Left renal cortex interstitium (tissue), 4 donors: ENCODE measurements around the gene EHMT1. TPM values are rescaled to one million over a fixed set of nuclear protein-coding genes. Genes with fewer than 3 reads are reported as not detected.
"Not testable (repeated sequence)": the region's sequence is repeated elsewhere in the genome, so short reads cannot be mapped to it uniquely, and the experiment has no call there.

ENCODE experiments used
- DNase-seq, 4 donors: peaks; one replicate each; pipeline ENCODE4 v3.0.0-alpha.2; 2013; ENCODE audit warnings: low read depth in 4 of 4, low spot score in 2 of 4, missing footprints in 1 of 4
- polyA plus RNA-seq, 4 donors: library from polyadenylated mRNA; unstranded; fragments of 120-200 nt; gene quantifications; one replicate each; pipeline ENCODE4 v1.2.1, GENCODE V29; 2013; ENCODE audit not compliant: insufficient read length in 4 of 4

EHMT1 gene
- polyA plus RNA-seq, 4 donors, result 64.0 to 89.3 (median 74.9) TPM

- DNase-seq, result no peak
These were observed 4.0 kb upstream of the EHMT1 start for GRCh38 chr9:137614631-137615386.

- no peak for DNase-seq
These were observed 3.4 kb upstream of the EHMT1 start for GRCh38 chr9:137615387-137615871.

DNA sequence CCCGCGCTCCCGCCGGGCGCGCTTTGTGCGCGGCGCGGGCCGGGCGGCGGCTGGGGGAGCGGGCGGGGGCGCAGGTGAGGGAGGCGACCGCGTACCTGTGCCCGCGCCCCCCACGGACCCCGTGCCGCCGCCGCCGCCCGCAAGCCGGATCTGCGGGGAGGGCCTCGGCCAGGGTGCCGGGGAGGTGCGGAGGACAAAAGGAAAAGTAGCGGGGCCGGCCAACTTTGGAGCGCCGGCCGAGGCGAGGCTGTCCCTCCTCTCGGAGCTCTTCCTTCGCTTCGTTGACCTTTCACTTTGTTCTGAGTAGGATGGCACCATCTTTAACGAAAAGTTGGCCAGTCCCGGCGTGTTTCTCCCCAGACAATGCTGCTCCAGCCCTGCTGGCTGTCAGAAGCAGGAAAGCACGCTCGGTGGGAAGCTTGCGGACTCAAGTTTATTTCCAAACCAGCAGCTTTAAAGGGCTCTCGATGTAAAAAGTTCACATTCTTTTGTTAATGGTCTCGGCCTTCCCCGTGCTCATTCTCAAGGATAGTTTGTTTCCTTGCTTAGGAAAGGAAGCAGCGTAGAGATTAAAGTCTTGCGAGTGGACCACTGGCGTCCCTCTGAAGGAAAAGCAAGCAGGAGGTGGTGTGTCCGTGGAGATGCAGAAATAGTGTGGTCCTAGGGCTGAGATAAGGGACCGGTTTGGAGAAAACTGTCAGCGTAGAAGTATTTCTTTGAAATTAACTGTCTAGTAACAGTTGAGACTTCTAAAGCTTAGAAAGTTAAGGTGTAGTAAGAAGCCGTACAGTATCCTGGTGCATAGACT, 639 bp downstream of the EHMT1 start:
- peak in 1 of 4 donors; percentile 42 for DNase-seq

DNA sequence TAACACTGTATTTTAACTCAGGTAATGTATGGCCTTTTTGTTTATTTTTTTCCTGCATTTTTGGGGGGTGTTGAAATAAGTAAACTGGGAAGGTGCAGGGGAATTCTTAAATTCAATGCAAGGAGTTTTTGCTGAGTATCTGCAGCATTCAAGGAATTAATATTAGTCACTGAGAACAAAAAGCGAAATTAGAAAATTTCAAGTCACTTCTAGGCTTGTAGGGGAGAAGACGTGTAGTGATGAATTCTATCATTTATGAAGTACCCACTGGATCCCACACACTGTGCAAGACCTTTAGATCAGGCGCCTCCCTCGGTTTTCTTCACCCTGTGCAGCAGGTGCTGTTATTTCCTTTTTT, 1.2 kb downstream of the EHMT1 start:
- DNase-seq, result no peak

GRCh38 chr9:137620581-137620980, 1.8 kb downstream of the EHMT1 start:
- DNase-seq, result no peak

GRCh38 chr9:137621131-137621757, 2.4 kb downstream of the EHMT1 start:
- no peak for DNase-seq

- DNase-seq, result not testable (repeated sequence)
These were observed 3.4 kb downstream of the EHMT1 start for GRCh38 chr9:137622211-137622610.

DNA sequence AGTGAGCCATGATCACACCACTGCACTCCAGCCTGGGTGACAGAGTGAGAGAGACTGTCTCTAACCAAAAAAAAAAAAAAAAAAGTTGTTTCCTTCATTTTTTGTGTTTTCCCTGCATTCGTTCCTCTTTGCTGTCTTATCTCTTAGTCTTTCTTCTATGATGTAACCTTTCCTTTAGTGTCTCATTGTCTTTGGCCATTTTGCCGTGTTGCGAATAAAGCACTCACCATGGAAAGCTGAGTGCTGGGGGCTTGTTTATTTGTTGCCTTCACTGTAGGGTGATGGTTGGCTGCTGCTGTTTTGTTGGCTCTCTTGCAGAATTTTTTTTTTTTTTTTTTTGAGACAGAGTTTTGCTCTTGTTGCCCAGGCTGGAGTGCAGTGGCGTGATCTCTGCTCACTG, 7.7 kb downstream of the EHMT1 start:
- DNase-seq, result no peak

- DNase-seq, result not testable (repeated sequence)
These were observed 8.6 kb downstream of the EHMT1 start for GRCh38 chr9:137627406-137627805.

- no peak for DNase-seq
These were observed 11.3 kb downstream of the EHMT1 start for GRCh38 chr9:137630126-137630525.

DNA sequence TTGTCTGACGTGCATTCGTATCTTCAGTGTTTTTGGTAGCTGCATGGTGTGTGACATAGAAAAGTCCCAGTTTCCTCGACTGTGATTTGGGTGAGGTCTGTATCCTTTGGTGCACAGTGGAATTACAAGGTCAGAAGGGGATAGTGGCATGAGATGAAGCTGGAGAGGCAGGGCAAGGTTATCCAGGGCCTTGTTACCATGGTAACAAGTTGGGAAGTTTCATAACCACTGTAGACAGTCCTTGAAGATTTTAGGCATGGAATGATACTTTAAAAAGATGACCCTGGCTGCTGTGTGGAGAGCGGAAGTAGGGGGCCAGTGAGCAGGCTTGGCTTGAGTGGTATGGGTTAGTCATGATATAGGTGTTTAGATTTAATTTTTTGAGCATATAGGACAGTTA, 11.9 kb downstream of the EHMT1 start:
- DNase-seq, result no peak

DNA sequence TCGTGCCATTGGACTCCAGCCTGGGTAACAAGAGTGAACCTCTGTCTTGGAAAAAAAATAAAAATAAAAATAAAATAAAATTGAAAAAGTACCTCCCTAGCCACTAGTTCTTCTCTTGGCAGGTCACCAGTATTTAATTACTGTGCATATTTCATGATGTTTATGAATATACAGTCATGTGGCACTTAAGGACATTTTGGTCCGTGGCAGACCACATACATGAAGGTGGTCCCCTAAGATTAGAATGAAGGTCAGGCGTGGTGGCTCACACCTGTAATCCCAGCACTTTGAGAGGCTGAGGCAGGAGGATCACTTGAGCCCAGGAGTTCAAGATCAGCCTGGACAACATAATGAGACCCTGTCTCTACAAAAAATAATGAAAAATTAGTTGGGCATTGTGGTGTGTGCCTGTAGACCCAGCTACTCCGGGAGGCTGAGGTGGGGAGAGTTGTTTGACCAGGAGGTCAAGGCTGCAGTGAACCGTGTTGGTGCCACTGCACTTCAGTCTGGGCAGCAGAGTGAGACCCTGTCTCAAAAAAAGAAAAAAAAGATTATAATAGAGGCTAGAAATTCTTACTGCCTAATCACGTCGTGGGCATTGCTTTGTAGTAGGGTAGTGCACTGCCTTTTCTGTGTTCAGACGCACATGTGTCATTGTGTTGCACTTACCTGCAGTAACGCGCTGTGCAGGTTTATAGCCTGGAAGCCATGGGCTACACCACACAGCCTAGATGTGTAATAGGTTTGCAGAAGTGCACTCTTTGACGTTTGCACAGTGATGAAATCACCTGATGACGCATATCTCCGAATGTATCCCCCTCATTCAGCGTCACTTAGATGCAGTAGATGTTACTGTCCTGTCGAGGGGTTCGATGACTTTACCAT, 12.8 kb downstream of the EHMT1 start:
- DNase-seq, result no peak

- no peak for DNase-seq
These were observed 13.7 kb downstream of the EHMT1 start for GRCh38 chr9:137632230-137633161.

DNA sequence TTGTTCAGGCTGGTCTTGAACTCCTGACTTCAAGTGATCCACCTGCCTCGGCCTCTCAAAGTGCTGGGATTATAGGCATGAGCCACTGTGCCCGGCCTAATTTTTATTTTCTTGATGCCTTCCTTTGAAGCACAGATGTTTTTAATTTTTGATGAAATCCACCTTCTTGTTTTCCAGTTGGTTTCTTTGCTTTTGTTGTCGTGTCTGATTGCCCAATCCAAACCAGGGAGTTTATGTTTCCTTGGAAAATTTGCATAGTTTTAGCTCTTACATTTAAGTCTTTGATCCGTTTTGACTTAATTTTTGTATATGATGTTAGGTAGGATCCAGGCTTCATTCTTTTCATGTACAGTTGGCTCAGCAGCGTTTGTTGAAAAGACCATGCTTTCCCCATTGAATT, 15.2 kb downstream of the EHMT1 start:
- DNase-seq, result no peak

DNA sequence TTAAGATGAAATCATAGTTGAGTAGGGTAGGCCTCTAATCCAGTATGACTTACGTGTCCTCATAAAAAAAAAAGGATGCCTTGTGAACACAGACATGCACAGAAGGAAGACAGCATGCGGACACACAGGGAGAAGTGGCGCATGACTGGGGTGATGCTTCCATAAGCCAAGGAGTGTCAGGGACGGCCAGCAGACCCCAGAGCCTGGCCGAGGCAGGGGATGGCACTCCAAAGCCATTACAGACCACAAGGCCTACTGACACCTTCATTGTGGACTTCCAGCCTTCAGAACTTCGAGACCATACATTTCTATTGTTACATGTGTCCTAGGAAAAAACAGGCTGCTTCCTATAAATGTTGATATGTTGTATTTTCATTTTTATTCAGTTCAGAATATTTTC, 19.9 kb downstream of the EHMT1 start:
- no peak for DNase-seq

GRCh38 chr9:137639303-137640051, 20.7 kb downstream of the EHMT1 start:
- no peak for DNase-seq

- DNase-seq, result no peak
These were observed 22.1 kb downstream of the EHMT1 start for GRCh38 chr9:137640862-137641261.

- no peak for DNase-seq
These were observed 23.4 kb downstream of the EHMT1 start for GRCh38 chr9:137642118-137642601.
